ENCODE data around the gene CTRB1.

GRCh38 chr16:75175074-75175473 lies 43.7 kb upstream of the CTRB1 start:
- TF ChIP-seq POLR2A (IDR thresholded peaks at IDR 0.05) (no peak), CTCF (IDR thresholded peaks at IDR 0.05) (no peak)
